Measurements from ENCODE around the gene SCD5.

SCD5 gene

DNA sequence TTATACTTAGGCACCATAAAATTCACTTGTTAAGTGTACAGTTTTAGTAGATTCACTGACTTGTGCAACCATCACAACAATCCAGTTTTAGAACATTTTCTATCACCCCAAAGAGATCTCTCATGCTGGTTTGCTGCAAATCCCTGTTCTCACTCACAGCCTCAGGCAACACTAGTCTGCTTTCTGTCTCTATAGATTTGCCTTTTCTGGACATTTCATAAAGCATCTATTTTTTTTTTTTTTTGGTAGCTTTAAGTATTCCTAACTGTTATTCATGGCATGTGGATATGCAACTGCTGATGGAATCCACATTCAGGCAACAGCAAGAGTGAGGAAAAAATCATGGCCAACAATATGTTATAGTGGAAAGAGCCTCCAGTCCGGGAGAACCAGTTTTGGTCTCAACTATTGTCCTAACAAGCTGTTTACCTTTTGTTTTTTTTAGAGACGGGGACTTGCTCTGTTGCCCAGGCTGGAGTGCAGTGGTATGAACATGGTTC is 209.8 kb downstream of the SCD5 start:
- DNase-seq (ENCODE audit: low spot score): no peak

DNA sequence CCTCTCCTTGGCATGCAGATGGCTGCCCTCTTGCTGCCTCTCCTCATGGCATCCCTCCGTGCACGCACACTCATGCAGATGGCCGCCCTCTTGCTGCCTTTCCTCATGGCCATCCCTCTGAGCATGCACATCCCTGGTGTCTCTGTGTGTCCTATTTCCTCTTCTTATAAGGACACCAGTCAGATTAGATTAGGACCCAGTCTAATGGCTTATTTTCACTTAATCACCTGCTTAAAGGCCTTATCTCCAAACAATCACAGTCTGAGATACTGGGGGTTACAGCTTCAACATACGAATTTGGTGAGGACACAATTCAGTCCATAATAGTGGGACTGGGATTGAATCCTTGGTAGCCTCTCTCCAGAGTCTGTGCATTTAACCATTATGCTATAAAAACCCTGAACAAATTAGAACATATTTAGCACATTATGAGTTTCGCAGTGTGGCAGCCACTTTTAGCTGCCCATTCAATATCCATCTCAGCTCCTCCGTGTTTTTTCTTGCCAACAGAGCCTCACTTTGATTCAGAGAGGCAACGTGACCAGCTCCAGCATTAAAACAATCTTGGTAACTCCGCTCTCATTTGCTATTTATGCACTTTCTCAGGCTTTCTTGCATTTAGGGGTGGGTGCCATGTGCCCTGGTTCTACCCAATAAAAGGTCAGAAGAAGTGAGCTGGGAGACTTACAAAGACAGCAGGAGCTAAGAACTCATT is 210.6 kb downstream of the SCD5 start:
- no peak for DNase-seq (ENCODE audit: low spot score)

DNA sequence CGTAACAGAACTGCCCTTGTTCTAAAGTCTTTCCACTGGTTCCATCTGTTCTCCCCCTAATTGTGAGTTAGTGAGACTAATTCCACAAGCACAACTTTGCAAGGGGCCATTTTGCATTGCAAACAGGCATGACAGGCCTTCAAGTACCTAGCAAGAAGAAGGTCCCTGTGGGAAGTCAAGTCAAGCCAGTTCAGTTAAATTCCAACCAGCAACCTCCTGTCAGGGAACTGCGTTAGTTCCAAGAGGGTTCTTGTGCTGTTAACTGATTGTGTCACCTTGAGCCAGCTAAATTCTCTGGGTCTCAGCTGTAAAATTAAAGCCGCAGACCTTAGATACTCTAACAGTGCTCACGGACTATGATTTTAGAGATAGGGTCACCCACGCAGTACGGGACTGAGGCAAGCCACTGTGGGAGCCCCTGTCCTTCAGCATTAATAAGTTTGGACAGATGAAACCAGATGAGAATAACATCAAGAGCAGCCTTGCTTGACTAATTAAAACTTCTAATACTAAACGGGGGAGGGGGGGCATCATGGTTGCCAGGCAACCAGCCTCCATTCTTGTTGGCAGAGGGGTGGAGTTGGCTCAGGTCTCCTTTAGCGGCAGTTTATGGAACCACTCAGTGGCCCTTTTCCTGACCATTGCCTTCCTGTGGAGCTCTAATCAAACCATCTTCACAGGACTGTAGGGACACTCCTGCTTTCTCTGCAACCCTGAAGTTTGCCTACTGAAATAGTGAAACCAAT is 212.7 kb downstream of the SCD5 start:
- no peak for DNase-seq (ENCODE audit: low spot score)

DNA sequence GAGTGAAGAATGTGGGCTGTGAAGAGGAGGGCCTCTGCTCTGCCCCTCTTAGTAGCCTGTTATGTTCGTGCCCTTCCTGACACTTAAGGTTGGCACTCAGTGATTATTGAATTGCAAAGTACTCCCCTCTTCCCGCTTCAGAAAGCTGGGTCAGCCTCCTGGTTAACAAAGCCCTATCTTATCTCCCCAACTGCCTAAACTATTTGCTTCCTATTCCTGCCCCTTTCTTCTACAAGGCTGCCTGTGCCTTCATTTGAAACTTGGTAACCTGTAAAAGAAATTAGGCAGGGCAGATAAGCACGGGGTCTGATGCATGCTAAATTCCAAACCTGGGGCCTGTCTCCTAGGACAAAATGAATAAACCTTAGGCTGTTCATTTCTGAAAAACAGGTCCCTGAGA is 213.7 kb downstream of the SCD5 start:
- DNase-seq (ENCODE audit: low spot score): no peak

DNA sequence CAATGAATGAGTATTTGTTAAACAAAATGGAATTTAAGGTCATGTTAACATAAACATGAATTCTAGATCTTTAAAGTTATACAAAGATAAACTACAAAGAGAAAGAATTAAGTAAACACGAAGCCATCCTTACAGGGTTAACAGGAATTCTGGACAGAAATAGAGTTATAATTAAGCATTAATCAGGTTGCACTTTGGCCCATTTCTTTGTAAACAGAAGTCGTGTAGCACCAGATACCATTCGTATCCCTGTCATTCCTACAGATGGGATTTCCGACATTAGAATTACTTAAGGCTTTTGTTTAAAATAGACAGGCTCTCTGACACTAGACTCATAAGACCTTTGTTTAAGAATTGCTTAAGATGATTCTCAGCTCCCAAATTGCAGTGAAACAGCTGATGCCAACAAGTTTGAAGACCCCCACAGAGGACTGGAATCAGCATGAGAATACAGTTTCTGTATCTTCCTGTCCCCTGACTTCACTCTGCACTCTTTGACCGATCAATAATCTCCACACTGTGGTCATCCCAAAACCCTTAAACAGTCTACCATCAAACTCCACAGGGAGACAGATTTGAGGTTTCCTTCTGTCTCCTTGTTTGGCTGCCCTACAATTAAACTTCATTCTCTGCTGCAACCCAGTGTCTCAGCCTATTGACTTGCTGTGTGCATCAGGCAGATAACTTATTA is 214.6 kb downstream of the SCD5 start:
- no peak for DNase-seq (ENCODE audit: low spot score)

DNA sequence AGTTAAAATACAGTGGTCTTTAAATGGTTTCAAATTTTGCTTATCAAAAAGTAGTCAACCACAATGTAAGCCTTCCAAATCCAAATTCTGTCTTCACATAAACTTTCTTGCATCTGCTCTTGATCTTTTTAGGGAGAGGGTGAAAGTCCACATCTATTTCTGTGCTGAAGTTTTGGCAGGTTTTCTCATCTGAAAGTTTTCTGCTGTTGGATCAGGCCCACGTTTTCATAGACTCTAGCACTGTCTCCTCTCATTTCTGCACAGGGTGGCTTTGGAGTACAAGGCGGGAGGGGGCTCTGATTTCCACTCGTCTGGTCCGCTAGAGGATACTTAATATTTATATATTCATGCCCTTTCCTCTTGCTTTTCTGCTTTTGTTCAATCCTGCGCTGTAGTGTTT is 218.7 kb downstream of the SCD5 start:
- no peak for DNase-seq (ENCODE audit: low spot score)

All from GM03348 (cell line).